Glutamatergic neuron (in vitro differentiated cells): ENCODE measurements around the gene CDCA5. TPM values are rescaled to one million over a fixed set of nuclear protein-coding genes. Genes with fewer than 3 reads are reported as not detected.

Source experiments
- DNase-seq: peaks from one replicate; pipeline ENCODE4 v3.0.0; 2022
- H3K27ac Mint-ChIP-seq: one replicate; pipeline ENCODE4 v1.8.0; 2020; ENCODE audit warnings: mild to moderate bottlenecking, mixed read lengths, inconsistent platforms; ENCODE audit not compliant: unreplicated experiment
- H3K27me3 Mint-ChIP-seq: one replicate; pipeline ENCODE4 v1.8.0; 2020; ENCODE audit warnings: mild to moderate bottlenecking, moderate library complexity, mixed read lengths, inconsistent platforms; ENCODE audit not compliant: unreplicated experiment
- H3K36me3 Mint-ChIP-seq: one replicate; pipeline ENCODE4 v1.8.0; 2020; ENCODE audit warnings: mild to moderate bottlenecking, mixed read lengths, inconsistent platforms; ENCODE audit not compliant: unreplicated experiment
- H3K4me1 Mint-ChIP-seq: one replicate; pipeline ENCODE4 v1.8.0; 2020; ENCODE audit warnings: mild to moderate bottlenecking, low read depth, mixed read lengths, inconsistent platforms; ENCODE audit not compliant: unreplicated experiment
- H3K4me3 Mint-ChIP-seq: one replicate; pipeline ENCODE4 v1.8.0; 2020; ENCODE audit warnings: mild to moderate bottlenecking, mixed read lengths, inconsistent platforms; ENCODE audit not compliant: unreplicated experiment
- H3K9me3 Mint-ChIP-seq: one replicate; pipeline ENCODE4 v1.8.0; 2020; ENCODE audit warnings: mild to moderate bottlenecking, moderate library complexity, mixed read lengths, inconsistent platforms; ENCODE audit not compliant: unreplicated experiment
- total RNA-seq: library from RNA; stranded (reverse); fragmentation: NEBNext Ultra II Directional; extraction: Animal tissue kit (Norgen Biotek cat#: 25700); gene quantifications from one replicate; pipeline ENCODE4 v1.2.1, GENCODE V29; 2021; ENCODE audit not compliant: unreplicated experiment
- TF ChIP-seq, protein P1 (sequence below): fragments of 200-600 bp; sonication (generic); IDR thresholded peaks from one replicate; pipeline ENCODE4 v1.5.0; 2021; ENCODE audit not compliant: partially characterized antibody, unreplicated experiment

The CDCA5 gene
- total RNA-seq, 1 donor from 2014 or later: 7.7 TPM

DNA sequence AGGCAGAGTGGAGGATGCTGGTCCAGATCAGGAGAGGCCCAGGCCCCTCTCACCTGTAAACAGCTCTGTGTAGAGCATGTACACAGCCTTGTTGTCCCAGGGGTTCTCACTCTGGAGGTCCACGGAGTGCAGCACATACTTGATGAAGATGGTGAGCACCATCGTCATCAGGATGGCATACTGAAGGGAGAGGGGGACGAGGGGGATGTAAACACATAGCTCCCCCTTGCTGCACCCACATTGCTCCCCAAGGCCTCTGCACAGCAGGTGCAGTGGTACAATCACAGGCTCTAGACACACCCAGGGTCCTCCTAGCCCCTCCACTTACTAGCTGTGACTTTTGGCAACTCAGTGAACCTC lies 47.6 kb upstream of the CDCA5 start:
- DNase-seq: no peak
- peak overlapping the region; percentile 68 for H3K27ac Mint-ChIP-seq
- H3K36me3 Mint-ChIP-seq: no peaks in the 10 kb centered on the region
- peaks cover 16% of the 10 kb centered on the region for H3K4me1 Mint-ChIP-seq
- peak overlapping the region; percentile 25 for H3K4me3 Mint-ChIP-seq
- H3K9me3 Mint-ChIP-seq: peaks cover 9% of the 10 kb centered on the region
- TF ChIP-seq, protein P1, sequence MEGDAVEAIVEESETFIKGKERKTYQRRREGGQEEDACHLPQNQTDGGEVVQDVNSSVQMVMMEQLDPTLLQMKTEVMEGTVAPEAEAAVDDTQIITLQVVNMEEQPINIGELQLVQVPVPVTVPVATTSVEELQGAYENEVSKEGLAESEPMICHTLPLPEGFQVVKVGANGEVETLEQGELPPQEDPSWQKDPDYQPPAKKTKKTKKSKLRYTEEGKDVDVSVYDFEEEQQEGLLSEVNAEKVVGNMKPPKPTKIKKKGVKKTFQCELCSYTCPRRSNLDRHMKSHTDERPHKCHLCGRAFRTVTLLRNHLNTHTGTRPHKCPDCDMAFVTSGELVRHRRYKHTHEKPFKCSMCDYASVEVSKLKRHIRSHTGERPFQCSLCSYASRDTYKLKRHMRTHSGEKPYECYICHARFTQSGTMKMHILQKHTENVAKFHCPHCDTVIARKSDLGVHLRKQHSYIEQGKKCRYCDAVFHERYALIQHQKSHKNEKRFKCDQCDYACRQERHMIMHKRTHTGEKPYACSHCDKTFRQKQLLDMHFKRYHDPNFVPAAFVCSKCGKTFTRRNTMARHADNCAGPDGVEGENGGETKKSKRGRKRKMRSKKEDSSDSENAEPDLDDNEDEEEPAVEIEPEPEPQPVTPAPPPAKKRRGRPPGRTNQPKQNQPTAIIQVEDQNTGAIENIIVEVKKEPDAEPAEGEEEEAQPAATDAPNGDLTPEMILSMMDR: no peak
- H3K27me3 Mint-ChIP-seq: peaks cover 6% of the 10 kb centered on the region

DNA sequence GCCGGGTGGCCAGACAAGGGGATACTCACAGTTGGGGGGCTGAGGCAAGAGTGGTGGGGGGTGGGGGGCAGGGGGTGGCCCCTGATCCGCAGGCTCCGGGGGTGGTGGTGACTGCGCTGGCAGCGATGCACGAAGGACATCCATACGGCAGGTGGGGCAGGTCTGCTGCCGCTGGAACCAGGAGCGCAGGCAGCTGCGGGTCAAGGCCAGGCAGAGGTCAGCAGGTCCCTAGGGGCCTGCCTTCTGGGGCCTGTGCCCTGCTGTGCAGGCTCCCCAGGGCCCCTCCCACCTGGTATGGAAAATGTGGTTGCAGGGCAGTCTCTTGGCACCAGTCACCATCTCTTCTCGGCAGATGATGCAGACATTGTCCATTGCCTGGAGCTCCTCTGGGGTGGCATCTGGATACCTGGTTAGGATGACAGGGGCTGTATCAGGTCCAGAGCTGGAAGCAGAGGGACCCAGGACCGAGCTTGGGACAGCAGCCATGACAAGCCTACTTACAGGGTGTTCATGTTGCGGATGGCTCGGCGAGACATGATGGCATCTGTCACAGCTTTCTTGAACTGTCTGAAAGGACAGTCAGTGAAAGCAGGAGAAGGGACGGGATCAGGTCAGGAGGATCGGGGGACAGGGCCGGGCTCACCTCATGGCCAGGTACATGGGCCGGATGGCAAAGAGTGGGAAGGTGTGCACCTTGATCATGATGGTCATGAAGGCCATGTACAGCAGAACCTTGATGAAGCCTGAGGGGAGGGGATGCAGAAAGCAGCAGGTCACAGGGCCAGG lies 47.0 kb upstream of the CDCA5 start:
- TF ChIP-seq, protein P1: no peak
- DNase-seq: no peak
- H3K9me3 Mint-ChIP-seq: peaks cover 9% of the 10 kb centered on the region
- no peaks in the 10 kb centered on the region for H3K36me3 Mint-ChIP-seq
- H3K4me3 Mint-ChIP-seq: peak overlapping the region; percentile 25
- peak overlapping the region; percentile 68 for H3K27ac Mint-ChIP-seq
- peaks cover 8% of the 10 kb centered on the region for H3K27me3 Mint-ChIP-seq
- H3K4me1 Mint-ChIP-seq: peaks cover 11% of the 10 kb centered on the region

DNA sequence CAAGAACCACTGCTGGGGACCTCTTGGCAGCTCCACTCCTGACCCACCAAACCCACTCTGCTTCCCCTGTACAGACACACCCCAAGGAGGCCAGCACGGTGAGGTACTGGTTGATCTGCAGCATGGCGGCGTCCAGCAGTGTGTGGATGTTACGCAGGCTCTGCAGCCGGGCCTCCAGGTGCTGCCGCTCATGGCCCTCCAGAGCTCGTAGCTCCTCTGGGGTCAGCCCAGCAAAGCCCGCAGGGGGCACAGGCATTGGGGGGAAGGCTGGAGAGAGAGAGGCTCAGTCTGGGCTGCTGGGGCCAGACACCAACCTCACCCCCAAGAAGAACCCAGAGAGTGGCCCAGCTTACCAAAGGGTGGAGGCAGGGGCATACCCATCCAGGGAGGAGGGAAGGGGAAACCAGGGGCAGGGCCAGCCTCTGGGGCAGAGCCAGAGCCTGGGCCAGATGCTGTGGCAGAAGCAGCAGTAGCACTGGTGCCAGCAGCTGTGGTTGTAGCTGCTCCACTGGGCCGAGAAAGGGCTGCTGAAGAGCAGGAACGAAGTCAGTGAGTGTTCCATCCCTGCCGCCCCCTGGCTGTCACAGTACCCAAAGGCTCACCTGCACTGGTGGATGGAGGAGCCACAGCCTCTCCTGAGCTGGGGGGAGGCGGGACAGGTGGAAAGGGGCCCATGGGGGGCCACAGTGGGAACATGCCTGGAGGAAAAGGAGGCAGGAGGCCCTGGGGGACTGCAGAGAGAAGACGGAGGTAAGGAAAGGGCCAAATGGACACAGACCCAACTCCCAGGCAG lies 46.0 kb upstream of the CDCA5 start:
- Mint-ChIP-seq H3K36me3 (no peaks in the 10 kb centered on the region), H3K4me3 (no peak overlapping the region), H3K27me3 (peaks cover 8% of the 10 kb centered on the region), H3K9me3 (peaks cover 9% of the 10 kb centered on the region), H3K4me1 (peaks cover 8% of the 10 kb centered on the region), H3K27ac (no peak overlapping the region)
- TF ChIP-seq, protein P1: no peak
- DNase-seq: no peak

DNA sequence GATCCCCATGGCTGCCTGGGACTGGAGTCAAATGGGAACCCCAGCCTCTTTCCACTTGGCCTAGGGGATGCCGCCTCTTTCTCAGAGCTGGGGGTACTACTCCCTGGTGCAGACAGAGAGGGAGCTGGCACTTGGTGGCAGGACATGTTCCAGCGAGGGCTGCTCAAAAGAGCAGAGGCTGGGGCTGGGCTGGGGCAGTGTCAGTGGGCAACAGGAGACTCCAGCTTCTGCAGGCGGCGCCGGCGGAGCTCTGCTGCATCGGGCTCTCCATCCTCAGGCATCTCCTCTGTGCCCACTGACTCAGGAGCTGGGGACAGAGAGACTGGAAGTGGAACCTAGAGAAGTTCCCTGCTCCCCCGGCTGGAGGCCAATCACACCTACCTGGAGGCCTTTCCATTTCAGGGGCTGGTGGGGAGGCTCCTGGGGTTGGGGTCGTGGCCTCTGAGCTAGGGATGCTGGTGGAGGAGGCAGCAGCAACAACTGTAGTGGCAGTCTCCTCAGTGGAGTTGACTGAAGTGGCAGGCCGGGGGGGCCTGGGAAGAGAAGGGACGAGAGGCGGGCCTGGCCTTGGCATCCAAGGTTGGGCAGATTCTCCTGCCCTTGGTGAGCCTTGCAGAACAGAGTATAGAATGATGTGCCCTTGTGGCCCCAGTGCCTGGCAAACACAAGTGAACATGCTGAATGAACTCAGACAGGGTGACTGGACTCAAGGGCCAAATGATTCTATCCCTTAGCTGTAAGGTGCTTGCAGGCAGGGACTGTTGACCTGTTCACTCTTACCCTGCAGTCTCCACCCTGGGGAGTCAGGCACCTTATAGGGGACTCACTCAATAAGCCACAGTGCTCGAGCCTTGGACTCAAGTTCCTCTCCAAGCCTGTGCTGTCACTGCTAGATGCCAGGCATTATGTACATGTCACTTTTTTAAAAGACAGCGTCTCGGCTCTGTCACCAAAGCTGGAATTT lies 44.6 kb upstream of the CDCA5 start:
- peaks cover 8% of the 10 kb centered on the region for H3K4me1 Mint-ChIP-seq
- no peaks in the 10 kb centered on the region for H3K36me3 Mint-ChIP-seq
- H3K9me3 Mint-ChIP-seq: peaks cover 1% of the 10 kb centered on the region
- H3K27ac Mint-ChIP-seq: no peak overlapping the region
- DNase-seq: no peak
- no peak overlapping the region for H3K4me3 Mint-ChIP-seq
- H3K27me3 Mint-ChIP-seq: peaks cover 4% of the 10 kb centered on the region
- TF ChIP-seq, protein P1: no peak
